Adipocyte (in vitro differentiated cells): ENCODE results near the gene TMEM92.

Experiments used
- DNase-seq: peaks from one replicate; pipeline ENCODE4 v3.0.0-alpha.2; 2015; ENCODE audit warnings: low read depth
- H3K27me3 ChIP-seq: replicated peaks from 2 replicates; pipeline ENCODE4 v1.7.0; 2013; ENCODE audit warnings: mild to moderate bottlenecking, low read length, moderate library complexity; ENCODE audit not compliant: control insufficient read depth, insufficient read depth
- H3K36me3 ChIP-seq: 2 replicates; pipeline ENCODE4 v1.7.0; 2013; ENCODE audit warnings: low read length, mild to moderate bottlenecking, moderate library complexity; ENCODE audit not compliant: control insufficient read depth, insufficient read depth, severe bottlenecking
- H3K4me1 ChIP-seq: 2 replicates; pipeline ENCODE4 v1.7.0; 2013; ENCODE audit warnings: mild to moderate bottlenecking, low read length, moderate library complexity; ENCODE audit not compliant: control insufficient read depth, insufficient read depth
- H3K4me3 ChIP-seq: 2 replicates; pipeline ENCODE4 v1.7.0; 2013; ENCODE audit warnings: mild to moderate bottlenecking, low read length, moderate library complexity
- H3K9ac ChIP-seq: 2 replicates; pipeline ENCODE4 v1.7.0; 2013; ENCODE audit warnings: mild to moderate bottlenecking, low read length, moderate library complexity
- H3K9me3 ChIP-seq: 2 replicates; pipeline ENCODE4 v1.7.0; 2013; ENCODE audit warnings: mild to moderate bottlenecking, low read length, moderate library complexity; ENCODE audit not compliant: control insufficient read depth

The TMEM92 gene

GRCh38 chr17:50263331-50264262 is 10.7 kb upstream of the TMEM92 start:
- H3K27me3 ChIP-seq, result no peaks in the 10 kb centered on the region
- no peaks in the 10 kb centered on the region for H3K36me3 ChIP-seq
- H3K9me3 ChIP-seq, result no peaks in the 10 kb centered on the region
- peaks cover 69% of the 10 kb centered on the region for H3K4me1 ChIP-seq
- no peak for DNase-seq
- H3K4me3 ChIP-seq, result peak overlapping the region; percentile 53
- H3K9ac ChIP-seq, result peak overlapping the region; percentile 64

- Histone ChIP-seq H3K27me3 (no peaks in the 10 kb centered on the region), H3K9ac (peak overlapping the region; percentile 64), H3K4me3 (peak overlapping the region; percentile 53), H3K4me1 (peaks cover 67% of the 10 kb centered on the region), H3K9me3 (no peaks in the 10 kb centered on the region), H3K36me3 (no peaks in the 10 kb centered on the region)
- peak; percentile 63 for DNase-seq
These were observed 9.8 kb upstream of the TMEM92 start for GRCh38 chr17:50264263-50265113.

GRCh38 chr17:50265212-50265611 is 9.1 kb upstream of the TMEM92 start:
- H3K27me3 ChIP-seq, result no peaks in the 10 kb centered on the region
- H3K9me3 ChIP-seq, result no peaks in the 10 kb centered on the region
- H3K4me3 ChIP-seq, result no peak overlapping the region
- no peak for DNase-seq
- H3K36me3 ChIP-seq, result no peaks in the 10 kb centered on the region
- peaks cover 65% of the 10 kb centered on the region for H3K4me1 ChIP-seq
- H3K9ac ChIP-seq, result no peak overlapping the region

- Histone ChIP-seq H3K36me3 (no peaks in the 10 kb centered on the region), H3K27me3 (no peaks in the 10 kb centered on the region), H3K9me3 (no peaks in the 10 kb centered on the region), H3K9ac (peak overlapping the region; percentile 76), H3K4me3 (no peak overlapping the region), H3K4me1 (peaks cover 65% of the 10 kb centered on the region)
- peak; percentile 34 for DNase-seq
These were observed 8.5 kb upstream of the TMEM92 start for GRCh38 chr17:50265690-50266315.

GRCh38 chr17:50266384-50267073 is 7.7 kb upstream of the TMEM92 start:
- peaks cover 72% of the 10 kb centered on the region for H3K4me1 ChIP-seq
- peak; percentile 92 for DNase-seq
- peak overlapping the region; percentile 76 for H3K9ac ChIP-seq
- peak overlapping the region; percentile 55 for H3K4me3 ChIP-seq
- no peaks in the 10 kb centered on the region for H3K36me3 ChIP-seq
- H3K9me3 ChIP-seq, result no peaks in the 10 kb centered on the region
- H3K27me3 ChIP-seq, result no peaks in the 10 kb centered on the region

GRCh38 chr17:50267074-50267841 is 7.0 kb upstream of the TMEM92 start:
- H3K4me3 ChIP-seq, result peak overlapping the region; percentile 55
- H3K36me3 ChIP-seq, result no peaks in the 10 kb centered on the region
- H3K27me3 ChIP-seq, result no peaks in the 10 kb centered on the region
- peaks cover 80% of the 10 kb centered on the region for H3K4me1 ChIP-seq
- DNase-seq, result peak; percentile 65
- H3K9ac ChIP-seq, result peak overlapping the region; percentile 76
- H3K9me3 ChIP-seq, result no peaks in the 10 kb centered on the region

GRCh38 chr17:50268026-50268425 is 6.2 kb upstream of the TMEM92 start:
- H3K9me3 ChIP-seq, result no peaks in the 10 kb centered on the region
- peaks cover 85% of the 10 kb centered on the region for H3K4me1 ChIP-seq
- no peaks in the 10 kb centered on the region for H3K27me3 ChIP-seq
- no peak overlapping the region for H3K4me3 ChIP-seq
- H3K9ac ChIP-seq, result peak overlapping the region; percentile 76
- no peaks in the 10 kb centered on the region for H3K36me3 ChIP-seq
- DNase-seq, result no peak

GRCh38 chr17:50268743-50269275 is 5.5 kb upstream of the TMEM92 start:
- peak; percentile 29 for DNase-seq

GRCh38 chr17:50269477-50270434 is 4.5 kb upstream of the TMEM92 start:
- peak overlapping the region; percentile 89 for H3K9ac ChIP-seq
- peak; percentile 93 for DNase-seq
- H3K27me3 ChIP-seq, result no peaks in the 10 kb centered on the region
- H3K4me1 ChIP-seq, result peaks cover 69% of the 10 kb centered on the region
- H3K4me3 ChIP-seq, result peak overlapping the region; percentile 45
- no peaks in the 10 kb centered on the region for H3K9me3 ChIP-seq
- H3K36me3 ChIP-seq, result no peaks in the 10 kb centered on the region

More at GRCh38 chr17:50268743-50269275, 5.5 kb upstream of the TMEM92 start:
- no peaks in the 10 kb centered on the region for H3K9me3 ChIP-seq
- H3K36me3 ChIP-seq, result no peaks in the 10 kb centered on the region
- H3K4me1 ChIP-seq, result peaks cover 78% of the 10 kb centered on the region
- H3K27me3 ChIP-seq, result no peaks in the 10 kb centered on the region
- peak overlapping the region; percentile 89 for H3K9ac ChIP-seq
- no peak overlapping the region for H3K4me3 ChIP-seq
